ENCODE measurements around the gene GFOD2. TPM values are rescaled to one million over a fixed set of nuclear protein-coding genes. Genes with fewer than 3 reads are reported as not detected.

GFOD2 gene
- total and polyA plus RNA-seq, 2 of the 13 experiments (the other 11 are each of a cell fraction or from before 2014, with no cell fraction given) = 11.1 to 17.2 TPM

- FAIRE-seq = no peak
- peaks cover 0 to 3% of the 10 kb centered on the region in 2 experiments; a peak in 1 of 5 replicates for H3K36me3 ChIP-seq (replicated peaks in 1 of 2; ENCODE audit: control insufficient read depth in 1 of 2, insufficient read depth in 2 of 2, low read length in 2 of 2)
- intact Hi-C loops (cut with micrococcal nuclease; ENCODE audit: unreplicated experiment) (no loop called here), in situ Hi-C loops (cut with HindIII; ENCODE audit: extremely low pct_ligation_motif_present, low pct_unique_long_range_greater_than_20kb) (loop anchor here (5.0 to 10.0 kb wide), 2 partner anchors 142 to 270 kb away; partner anchors contain the start of genes CTRL, PSMB10, RANBP10 and TSNAXIP1)
- no peaks in the 10 kb centered on the region for H3K9me3 ChIP-seq (ENCODE audit: low read length)
- no peak for ATAC-seq
- no peak overlapping the region; the same call in 1 of the 2 replicates for H3K4me2 ChIP-seq (ENCODE audit: low read depth, low read length)
- no peaks in the 10 kb centered on the region for H3K79me2 ChIP-seq (ENCODE audit: insufficient read depth, low read length)
- H3K4me1 ChIP-seq (ENCODE audit: insufficient read depth, low read length) = peaks cover 38% of the 10 kb centered on the region
- H2AFZ ChIP-seq (ENCODE audit: low read length) = no peak overlapping the region
- no peak overlapping the region for H3K9ac ChIP-seq (ENCODE audit: insufficient read depth, low read depth, low read length)
- 98% methylated on average over 6 of the region's 7 CpGs for WGBS (ENCODE audit: low lambda C conversion rate)
- CTCF ChIA-PET (ENCODE audit: low intra/inter-chr PET ratio, low total read pairs) = no interaction called here
- no peak for DNase-seq (ENCODE audit: low spot score)
- no peak overlapping the region for H3K4me3 ChIP-seq (replicated peaks in 1 of 3; ENCODE audit: insufficient read depth in 1 of 3, low read depth in 2 of 3, low read length in 3 of 3)
- H4K20me1 ChIP-seq (ENCODE audit: insufficient read depth, low read length) = no peaks in the 10 kb centered on the region
- H3K27me3 ChIP-seq (ENCODE audit: control insufficient read depth in 1 of 2, insufficient read depth in 2 of 2, low read length in 2 of 2) = no peaks in the 10 kb centered on the region; a peak in 1 of 5 replicates
- no peak overlapping the region for H3K27ac ChIP-seq (ENCODE audit: extremely low read length, insufficient read depth, low read length)
- POLR2A ChIA-PET = interaction anchor here (1.7 to 3.8 kb wide), 2 partner anchors 142 to 144 kb away, joined by 5 to 12 read pairs; partner anchors contain the start of genes RANBP10 and TSNAXIP1
- BruUV-seq (replicated peaks) = no TSS peak
- no peak for TF ChIP-seq ELF3 (CRISPR knock-in tag; IDR thresholded peaks at IDR 0.05)
- no peak for TF ChIP-seq KLF12 (CRISPR knock-in tag; IDR thresholded peaks at IDR 0.05; ENCODE audit: borderline replicate concordance)
- no peak for TF ChIP-seq ZNF639 (CRISPR knock-in tag; conservative IDR thresholded peaks at IDR 0.05)
- TF ChIP-seq ZNF280D (CRISPR knock-in tag; IDR thresholded peaks at IDR 0.05) = no peak
- no peak for TF ChIP-seq ZNF770 (CRISPR knock-in tag; IDR thresholded peaks at IDR 0.05)
- TF ChIP-seq ZNF530 (CRISPR knock-in tag; IDR thresholded peaks at IDR 0.05; ENCODE audit: low read depth) = no peak
- TF ChIP-seq TFE3 (CRISPR knock-in tag; IDR thresholded peaks at IDR 0.05) = no peak
- TF ChIP-seq GZF1 (CRISPR knock-in tag; IDR thresholded peaks at IDR 0.05) = no peak
- no peak for TF ChIP-seq IRF1 (CRISPR knock-in tag; IDR thresholded peaks at IDR 0.05; ENCODE audit: low read depth)
- TF ChIP-seq PCBP1 (IDR thresholded peaks at IDR 0.05; ENCODE audit: borderline replicate concordance, low read depth, low read length) = no peak
- TF ChIP-seq BRF2 (CRISPR knock-in tag; IDR thresholded peaks at IDR 0.05) = no peak
- TF ChIP-seq KLF11 (CRISPR knock-in tag; IDR thresholded peaks at IDR 0.05) = no peak
- no peak for TF ChIP-seq ZNF510 (CRISPR knock-in tag; IDR thresholded peaks at IDR 0.05; ENCODE audit: low read depth)
- TF ChIP-seq KAT8 (CRISPR knock-in tag; IDR thresholded peaks at IDR 0.05) = no peak
Measured at GRCh38 chr16:67664871-67665270, 54.2 kb downstream of the GFOD2 start.
